HG02798 (cell line): ENCODE results near the gene TMEM181.
A peak's percentile ranks its signal among the peaks of the same experiment; 100 is the strongest.
"Not testable (repeated sequence)": the region's sequence is repeated elsewhere in the genome, so short reads cannot be mapped to it uniquely, and the experiment has no call there.

Experiments
- ATAC-seq: cut with Tn5 transposase; IDR thresholded peaks from one replicate; pipeline ENCODE4 v1.9.1; 2021; ENCODE audit warnings: mild to moderate bottlenecking; ENCODE audit not compliant: unreplicated experiment, poor library complexity

TMEM181 gene

GRCh38 chr6:158559895-158560835, at the start of gene TMEM181:
Gene TMEM181, plus strand, starts transcription at chr6:158560091. Its CDS starts 134 bp downstream, at chr6:158560225.
- ATAC-seq, result peak; percentile 93

- no peak for ATAC-seq
Measured at GRCh38 chr6:158512809-158513208, 47.1 kb upstream of the TMEM181 start.

- ATAC-seq, result no peak
Measured at GRCh38 chr6:158514176-158514575, 45.7 kb upstream of the TMEM181 start.

GRCh38 chr6:158514991-158515390, 44.9 kb upstream of the TMEM181 start:
- ATAC-seq, result no peak

- no peak for ATAC-seq
Measured at GRCh38 chr6:158516098-158516497, 43.8 kb upstream of the TMEM181 start.

- no peak for ATAC-seq
Measured at GRCh38 chr6:158517038-158517437, 42.9 kb upstream of the TMEM181 start.

GRCh38 chr6:158517581-158517980, 42.3 kb upstream of the TMEM181 start:
- ATAC-seq, result peak; percentile 54

- peak; percentile 74 for ATAC-seq
Measured at GRCh38 chr6:158518191-158519127, 41.4 kb upstream of the TMEM181 start.

- ATAC-seq, result no peak
Measured at GRCh38 chr6:158519300-158519699, 40.6 kb upstream of the TMEM181 start.

- no peak for ATAC-seq
Measured at GRCh38 chr6:158519761-158520160, 40.1 kb upstream of the TMEM181 start.

GRCh38 chr6:158520975-158521374, 38.9 kb upstream of the TMEM181 start:
- not testable (repeated sequence) for ATAC-seq

GRCh38 chr6:158521759-158522158, 38.1 kb upstream of the TMEM181 start:
- no peak for ATAC-seq

GRCh38 chr6:158522616-158523015, 37.3 kb upstream of the TMEM181 start:
- no peak for ATAC-seq

GRCh38 chr6:158524311-158524710, 35.6 kb upstream of the TMEM181 start:
- ATAC-seq, result no peak

GRCh38 chr6:158527858-158528257, 32.0 kb upstream of the TMEM181 start:
- ATAC-seq, result not testable (repeated sequence)

GRCh38 chr6:158528826-158529225, 31.1 kb upstream of the TMEM181 start:
- ATAC-seq, result no peak

GRCh38 chr6:158529629-158530028, 30.3 kb upstream of the TMEM181 start:
- no peak for ATAC-seq

GRCh38 chr6:158531566-158531965, 28.3 kb upstream of the TMEM181 start:
- ATAC-seq, result no peak

GRCh38 chr6:158531970-158532369, 27.9 kb upstream of the TMEM181 start:
- ATAC-seq, result no peak

- ATAC-seq, result no peak
Measured at GRCh38 chr6:158536084-158536890, 23.6 kb upstream of the TMEM181 start.
